K562 (cell line): ENCODE data around the gene ETNK1. TPM values are rescaled to one million over a fixed set of nuclear protein-coding genes. Genes with fewer than 3 reads are reported as not detected.

Source experiments
- ATAC-seq: fragments of 200-7000 bp; cut with Tn5 transposase; 3 replicates; pipeline ENCODE4 v1.9.1; 2020; ENCODE audit warnings: moderate library complexity
- BruUV-seq: library from RNA; stranded (reverse); fragments of 400-500 nt; replicated peaks from 2 replicates; lab custom pipeline; 2021; lab: Mats Ljungman, UMichigan
- CTCF ChIA-PET: fragments of 300-600 bp; formaldehyde crosslinking; extraction: SDS; loops from one replicate; lab custom pipeline; 2021; ENCODE audit warnings: low intra/inter-chr PET ratio; lab: Yijun Ruan, JAX
- POLR2A ChIA-PET: fragments of 300-600, 350-650 bp; sonication (Branson Sonifier 250); formaldehyde crosslinking; extraction: SDS; loops from one replicate; lab custom pipeline; 2021; ENCODE audit warnings: antibody characterized with exemption, inconsistent platforms; lab: Yijun Ruan, JAX
- DNase-seq, 4 experiments: peaks; one replicate each; pipeline versions ENCODE4 v3.0.0 to v3.0.0-alpha.2; 2011 to 2018; ENCODE audit warnings: low spot score in 3 of 4, mixed read lengths in 3 of 4; ENCODE audit errors: extremely low read depth in 1 of 4
- FAIRE-seq: peaks from 2 replicates; lab custom pipeline; 2011; peaks lifted over from hg19 to GRCh38; lab: Jason Lieb, UNC
- H2AFZ ChIP-seq: 2 replicates; pipeline ENCODE4 v1.6.0; 2011; ENCODE audit warnings: low read depth, low read length, control low read depth, inconsistent platforms
- H3K27ac ChIP-seq: fragments of 200-600 bp; 3 replicates; pipeline ENCODE4 v1.8.0; 2011; ENCODE audit warnings: low read depth, mild to moderate bottlenecking, control low read depth, inconsistent platforms, low read length, moderate library complexity, mixed read lengths; ENCODE audit errors: extremely low read depth
- H3K27me3 ChIP-seq, 2 experiments: fragments of 300-600 bp in 1 of 2; 2 replicates in 1 of 2; 3 replicates in 1 of 2; pipeline versions ENCODE4 v1.6.0 to v1.8.0; 2011; ENCODE audit warnings: inconsistent platforms in 2 of 2, low read length in 2 of 2, mild to moderate bottlenecking in 1 of 2, mixed read lengths in 1 of 2, moderate library complexity in 1 of 2; ENCODE audit not compliant: control insufficient read depth in 2 of 2, insufficient read depth in 2 of 2
- H3K36me3 ChIP-seq: fragments of 300-600 bp; 3 replicates; pipeline ENCODE4 v1.8.0; 2011; ENCODE audit warnings: mild to moderate bottlenecking, low read length, inconsistent platforms; ENCODE audit not compliant: control insufficient read depth, insufficient read depth
- H3K4me1 ChIP-seq, 2 experiments: fragments of 200-600 bp in 1 of 2; replicated peaks in 1 of 2; 2 replicates in 1 of 2; 3 replicates in 1 of 2; pipeline versions ENCODE4 v1.5.1 to v1.8.0; 2011; ENCODE audit warnings: inconsistent platforms in 2 of 2, low read length in 2 of 2, mild to moderate bottlenecking in 1 of 2, mixed read lengths in 1 of 2, moderate library complexity in 1 of 2; ENCODE audit not compliant: control insufficient read depth in 2 of 2, insufficient read depth in 2 of 2
- H3K4me2 ChIP-seq: 2 replicates; pipeline ENCODE4 v1.6.1; 2011; ENCODE audit warnings: low read length, control low read depth, inconsistent platforms, mixed read lengths; ENCODE audit not compliant: insufficient read depth
- H3K4me3 ChIP-seq: fragments of 200-600 bp; sonication (generic), shearing (Covaris generic); 2 replicates; pipeline ENCODE4 v1.5.1; 2016; ENCODE audit warnings: control low read depth, inconsistent platforms
- H3K79me2 ChIP-seq: fragments of 200-600 bp; 3 replicates; pipeline ENCODE4 v1.8.0; 2011; ENCODE audit warnings: low read length, inconsistent platforms; ENCODE audit not compliant: control insufficient read depth, insufficient read depth
- H3K9ac ChIP-seq, 2 experiments: 2 replicates each; pipeline versions ENCODE4 v1.6.0 to v1.6.1; 2011; ENCODE audit warnings: low read depth in 2 of 2, low read length in 2 of 2, control low read depth in 1 of 2, inconsistent platforms in 1 of 2, mild to moderate bottlenecking in 1 of 2, mixed read lengths in 1 of 2; ENCODE audit not compliant: insufficient read depth in 1 of 2
- H3K9me1 ChIP-seq: one replicate; pipeline ENCODE4 v1.6.0; 2011; ENCODE audit warnings: inconsistent platforms, mild to moderate bottlenecking, low read length, moderate library complexity; ENCODE audit not compliant: control insufficient read depth, insufficient read depth
- H3K9me3 ChIP-seq: replicated peaks from 2 replicates; pipeline ENCODE4 v1.5.1; 2011; ENCODE audit warnings: low read depth, low read length, inconsistent platforms; ENCODE audit not compliant: control insufficient read depth, insufficient read depth
- H4K20me1 ChIP-seq: replicated peaks from 2 replicates; pipeline ENCODE4 v1.6.1; 2011; ENCODE audit warnings: low read length, inconsistent platforms, mixed read lengths; ENCODE audit not compliant: control insufficient read depth, insufficient read depth
- CTCFL ChIP-seq: IDR thresholded peaks from 2 replicates; pipeline ENCODE4 v1.6.1; 2011; ENCODE audit warnings: borderline replicate concordance, low read depth, mild to moderate bottlenecking, moderate library complexity, low read length; ENCODE audit not compliant: insufficient read depth, poor library complexity, severe bottlenecking
- EZH2 ChIP-seq: IDR thresholded peaks from 2 replicates; pipeline ENCODE4 v1.6.1; 2012; ENCODE audit warnings: low read depth, mild to moderate bottlenecking, inconsistent platforms, low read length, borderline replicate concordance
- FOXA3 ChIP-seq, 2 experiments: fragments of 450-650 bp in 1 of 2; sonication (generic) in 1 of 2; formaldehyde crosslinking; IDR thresholded peaks in 1 of 2; conservative IDR thresholded peaks in 1 of 2; 2 replicates each; pipeline versions ENCODE4 v1.4.0 to v1.8.0; 2020 to 2022; ENCODE audit warnings: mild to moderate bottlenecking in 2 of 2, missing genetic modification reagents in 1 of 2
- HOXB6 ChIP-seq: fragments of 250-450 bp; sonication (Bioruptor Pico); IDR thresholded peaks from 2 replicates; pipeline ENCODE4 v1.5.1; 2022; ENCODE audit warnings: mild to moderate bottlenecking, borderline replicate concordance
- MECOM ChIP-seq: fragments of 250-450 bp; sonication (Bioruptor Pico); IDR thresholded peaks from 2 replicates; pipeline ENCODE4 v1.8.0; 2022; ENCODE audit warnings: inconsistent platforms
- NFIX ChIP-seq: fragments of 250-450 bp; sonication (Bioruptor Pico); IDR thresholded peaks from 2 replicates; pipeline ENCODE4 v1.4.0; 2020; ENCODE audit warnings: low read depth, mild to moderate bottlenecking, moderate library complexity
- TAF7 ChIP-seq: fragments of 450-650 bp; IDR thresholded peaks from 2 replicates; pipeline ENCODE4 v1.6.1; 2016; ENCODE audit warnings: missing genetic modification characterization, missing compliant biosample characterization
- ZNF133 ChIP-seq: fragments of 250-450 bp; sonication (Bioruptor Pico); IDR thresholded peaks from 2 replicates; pipeline ENCODE4 v1.4.0; 2020; ENCODE audit warnings: mild to moderate bottlenecking
- ZNF197 ChIP-seq: fragments of 200-800 bp; sonication (Bioruptor generic); IDR thresholded peaks from 2 replicates; pipeline ENCODE4 v1.6.1; 2016; ENCODE audit warnings: low read depth, missing genetic modification characterization, missing compliant biosample characterization
- ZNF239 ChIP-seq: fragments of 250-450 bp; sonication (Bioruptor Pico); IDR thresholded peaks from 2 replicates; pipeline ENCODE4 v1.4.0; 2020; ENCODE audit warnings: mild to moderate bottlenecking
- WGBS: fragments of 100-300 bp; shearing (Covaris generic); methylation state at CpG from one replicate; pipeline ENCODE4 v1.1.6; 2016; ENCODE audit warnings: low coverage, mixed read lengths; ENCODE audit not compliant: insufficient coverage; ENCODE audit errors: missing lambda C conversion rate; 5-methylcytosine and 5-hydroxymethylcytosine counted together
- in situ Hi-C: fragments of 300-500 bp; cut with MboI; formaldehyde crosslinking; loops from 4 replicates; pipeline ENCODE4 v1.15.0; 2018; ENCODE audit warnings: inconsistent platforms, mixed read lengths
- intact Hi-C: fragments of 100-400 bp; cut with micrococcal nuclease; formaldehyde crosslinking; loops from 2 replicates; pipeline ENCODE4 v1.14.2; 2022
- polyA plus RNA-seq, 8 experiments: library from polyadenylated mRNA; depleted of rRNA in 4 of 8; stranded (reverse) in 5 of 8; unstranded in 3 of 8; fragments of >200 nt; fragmentation: Nextera tagmentation in 2 of 8; fragmentation: Illumina TruSeq in 1 of 8; extraction: Ambion mirVana in 2 of 8; extraction: Trizol in 1 of 8; gene quantifications; 2 replicates each; pipeline versions ENCODE4 v1.2.1 to v1.2.3, GENCODE V29; 2011 to 2014; ENCODE audit warnings: inconsistent platforms in 1 of 8, missing spikeins in 1 of 8
- total RNA-seq, 7 experiments: library from RNA; depleted of rRNA in 6 of 7; stranded (reverse); fragments of >200 nt in 6 of 7; fragmentation: Illumina TruSeq in 2 of 7; extraction: Trizol in 2 of 7; gene quantifications; 2 replicates each; pipeline versions ENCODE4 v1.2.1 to v1.2.3, GENCODE V29; 2011 to 2021; ENCODE audit warnings: low replicate concordance in 1 of 7
- TF ChIP-seq, protein P1 (sequence below): fragments of 450-650 bp; IDR thresholded peaks from 2 replicates; pipeline ENCODE4 v1.6.1; 2018; ENCODE audit warnings: mild to moderate bottlenecking, low read depth; ENCODE audit not compliant: partially characterized antibody
- TF ChIP-seq, protein P2 (sequence below): IDR thresholded peaks from 2 replicates; pipeline ENCODE4 v1.6.1; 2016; ENCODE audit warnings: missing genetic modification characterization, missing compliant biosample characterization

The ETNK1 gene
- total and polyA plus RNA-seq, 9 of the 15 experiments (the other 6 are each of a cell fraction or from before 2014, with no cell fraction given): 10.0 to 70.5 (median 36.0) TPM

GRCh38 chr12:22677781-22678574 is 53.0 kb downstream of the ETNK1 start:
- no peaks in the 10 kb centered on the region for H4K20me1 ChIP-seq
- no peaks in the 10 kb centered on the region for H3K4me1 ChIP-seq
- in situ Hi-C loops: no loop called here
- no peaks in the 10 kb centered on the region for H3K9me1 ChIP-seq
- H3K4me2 ChIP-seq: no peak overlapping the region
- peaks cover 72% of the 10 kb centered on the region for H3K36me3 ChIP-seq
- H3K9me3 ChIP-seq: no peaks in the 10 kb centered on the region
- ATAC-seq: no peak
- no peaks in the 10 kb centered on the region for H3K79me2 ChIP-seq
- WGBS: 91% methylated on average over 6 of the region's 6 CpGs
- DNase-seq: no peak
- no peak overlapping the region for H3K9ac ChIP-seq
- no peak overlapping the region for H2AFZ ChIP-seq
- H3K27me3 ChIP-seq: no peaks in the 10 kb centered on the region
- H3K27ac ChIP-seq: no peak overlapping the region
- BruUV-seq: no TSS peak
- ChIA-PET CTCF (no interaction called here), POLR2A (no interaction called here)
- no peak for FAIRE-seq
- intact Hi-C loops: no loop called here
- no peak overlapping the region for H3K4me3 ChIP-seq
- TF ChIP-seq NFIX (CRISPR knock-in tag) (no peak), CTCFL (no peak), HOXB6 (CRISPR knock-in tag) (no peak), FOXA3 (CRISPR knock-in tag; conservative IDR thresholded peaks at IDR 0.05 in 1 of 2, IDR thresholded peaks at IDR 0.05 in 1 of 2) (no peak), TAF7 (tag) (no peak), MECOM (CRISPR knock-in tag) (no peak), EZH2 (no peak), ZNF239 (no peak), ZNF197 (CRISPR knock-in tag) (no peak), ZNF133 (CRISPR knock-in tag) (no peak)
- TF ChIP-seq, protein P1, sequence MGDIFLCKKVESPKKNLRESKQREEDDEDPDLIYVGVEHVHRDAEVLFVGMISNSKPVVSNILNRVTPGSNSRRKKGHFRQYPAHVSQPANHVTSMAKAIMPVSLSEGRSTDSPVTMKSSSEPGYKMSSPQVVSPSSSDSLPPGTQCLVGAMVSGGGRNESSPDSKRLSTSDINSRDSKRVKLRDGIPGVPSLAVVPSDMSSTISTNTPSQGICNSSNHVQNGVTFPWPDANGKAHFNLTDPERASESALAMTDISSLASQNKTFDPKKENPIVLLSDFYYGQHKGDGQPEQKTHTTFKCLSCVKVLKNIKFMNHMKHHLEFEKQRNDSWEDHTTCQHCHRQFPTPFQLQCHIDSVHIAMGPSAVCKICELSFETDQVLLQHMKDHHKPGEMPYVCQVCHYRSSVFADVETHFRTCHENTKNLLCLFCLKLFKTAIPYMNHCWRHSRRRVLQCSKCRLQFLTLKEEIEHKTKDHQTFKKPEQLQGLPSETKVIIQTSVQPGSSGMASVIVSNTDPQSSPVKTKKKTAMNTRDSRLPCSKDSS: no peak
- TF ChIP-seq, protein P2, sequence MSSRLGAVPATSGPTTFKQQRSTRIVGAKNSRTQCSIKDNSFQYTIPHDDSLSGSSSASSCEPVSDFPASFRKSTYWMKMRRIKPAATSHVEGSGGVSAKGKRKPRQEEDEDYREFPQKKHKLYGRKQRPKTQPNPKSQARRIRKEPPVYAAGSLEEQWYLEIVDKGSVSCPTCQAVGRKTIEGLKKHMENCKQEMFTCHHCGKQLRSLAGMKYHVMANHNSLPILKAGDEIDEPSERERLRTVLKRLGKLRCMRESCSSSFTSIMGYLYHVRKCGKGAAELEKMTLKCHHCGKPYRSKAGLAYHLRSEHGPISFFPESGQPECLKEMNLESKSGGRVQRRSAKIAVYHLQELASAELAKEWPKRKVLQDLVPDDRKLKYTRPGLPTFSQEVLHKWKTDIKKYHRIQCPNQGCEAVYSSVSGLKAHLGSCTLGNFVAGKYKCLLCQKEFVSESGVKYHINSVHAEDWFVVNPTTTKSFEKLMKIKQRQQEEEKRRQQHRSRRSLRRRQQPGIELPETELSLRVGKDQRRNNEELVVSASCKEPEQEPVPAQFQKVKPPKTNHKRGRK (tag): no peak
